MCF 10A (cell line): ENCODE measurements around the gene WDR45. TPM values are rescaled to one million over a fixed set of nuclear protein-coding genes. Genes with fewer than 3 reads are reported as not detected.
A peak's percentile ranks its signal among the peaks of the same experiment; 100 is the strongest.

Source experiments
- BruUV-seq: library from RNA; stranded (reverse); fragments of 400-500 nt; replicated peaks from 2 replicates; lab custom pipeline; 2021; lab: Mats Ljungman, UMichigan
- CTCF ChIA-PET: fragments of 300-600 bp; sonication (Branson Sonifier 250); formaldehyde crosslinking; extraction: SDS; loops from one replicate; lab custom pipeline; 2021; ENCODE audit warnings: antibody characterized with exemption, inconsistent platforms; lab: Yijun Ruan, JAX
- POLR2A ChIA-PET: fragments of 300-600, 350-650 bp; sonication (Branson Sonifier 250); formaldehyde crosslinking; extraction: SDS; loops from one replicate; lab custom pipeline; 2020; ENCODE audit warnings: antibody characterized with exemption, inconsistent platforms; lab: Yijun Ruan, JAX
- DNase-seq: peaks from one replicate; pipeline ENCODE4 v3.0.0-alpha.2; 2018; ENCODE audit not compliant: unreplicated experiment
- H3K27ac Mint-ChIP-seq: one replicate; pipeline ENCODE4 v1.8.0; 2022; ENCODE audit warnings: mild to moderate bottlenecking, low read depth, mixed read lengths; ENCODE audit not compliant: unreplicated experiment
- H3K27me3 Mint-ChIP-seq: one replicate; pipeline ENCODE4 v1.8.0; 2022; ENCODE audit warnings: mixed read lengths; ENCODE audit not compliant: insufficient read depth, unreplicated experiment
- H3K36me3 Mint-ChIP-seq: one replicate; pipeline ENCODE4 v1.8.0; 2022; ENCODE audit warnings: mild to moderate bottlenecking, moderate library complexity, mixed read lengths; ENCODE audit not compliant: insufficient read depth, unreplicated experiment
- H3K4me1 Mint-ChIP-seq: one replicate; pipeline ENCODE4 v1.8.0; 2022; ENCODE audit warnings: mixed read lengths; ENCODE audit not compliant: insufficient read depth, unreplicated experiment
- H3K4me3 Mint-ChIP-seq: one replicate; pipeline ENCODE4 v1.8.0; 2022; ENCODE audit warnings: mild to moderate bottlenecking, moderate library complexity, mixed read lengths; ENCODE audit not compliant: unreplicated experiment
- H3K9me3 Mint-ChIP-seq: one replicate; pipeline ENCODE4 v1.8.0; 2022; ENCODE audit warnings: mixed read lengths; ENCODE audit not compliant: unreplicated experiment
- intact Hi-C: fragments of 100-400 bp; cut with micrococcal nuclease; formaldehyde crosslinking; loops from 2 replicates; pipeline ENCODE4 v1.14.1; 2022
- total RNA-seq: library from RNA; stranded (reverse); gene quantifications from 2 replicates; pipeline ENCODE4 v1.2.3, GENCODE V29; 2022
- TF ChIP-seq, protein P1 (sequence below): fragments of 200-600 bp; IDR thresholded peaks from one replicate; pipeline ENCODE4 v1.8.0; 2022; ENCODE audit warnings: antibody characterized with exemption, mild to moderate bottlenecking; ENCODE audit not compliant: unreplicated experiment

WDR45 gene
- total RNA-seq, 1 experiment from 2014 or later, result 93.0 TPM

DNA sequence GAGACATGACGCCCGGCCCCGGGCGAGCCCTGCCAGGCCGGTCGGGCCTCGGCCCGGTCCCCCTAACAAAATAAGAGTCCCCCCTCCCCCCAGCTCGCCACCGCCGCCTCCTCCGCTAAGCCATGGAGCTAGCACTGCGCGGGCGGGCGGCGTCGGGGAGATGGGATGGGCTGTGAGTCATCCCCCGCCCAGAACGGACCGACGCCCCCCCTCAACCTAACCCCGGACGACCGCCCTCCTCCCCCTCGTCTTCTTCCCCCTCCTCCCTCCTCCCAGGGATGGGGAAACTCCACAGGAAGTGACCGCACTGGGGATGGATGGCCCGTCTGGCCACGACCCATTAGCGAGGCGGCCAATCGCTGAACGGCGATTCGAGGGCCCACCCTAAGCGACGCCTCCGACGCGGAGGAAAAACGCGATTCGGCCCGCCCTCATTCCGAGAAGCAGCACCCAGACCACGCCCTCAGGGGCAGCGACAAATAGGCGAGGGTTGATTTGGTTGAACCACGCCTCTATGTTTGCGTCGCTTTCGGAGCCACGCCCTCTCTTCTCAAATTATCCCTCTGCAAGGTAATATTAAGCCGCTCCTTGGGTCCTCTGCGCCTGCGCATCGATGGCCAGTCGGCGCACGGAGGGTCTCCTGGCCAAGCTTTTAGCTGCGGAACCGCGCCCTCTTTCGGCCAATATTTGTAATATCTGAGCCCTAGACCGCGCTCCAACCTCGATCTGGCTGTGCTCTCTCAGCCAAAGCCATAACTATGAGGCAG, 36.3 kb downstream of the WDR45 start, which contains the start of gene TFE3:
TSS of gene TFE3 (minus strand) at position 138 of the 767 bp plus-strand sequence. CDS start at position 7, 131 bp downstream.
- Mint-ChIP-seq H3K9me3 (no peaks in the 10 kb centered on the region), H3K4me3 (peak within 1 kb of the TSS; percentile 79), H3K27me3 (no peaks in the 10 kb centered on the region), H3K4me1 (peaks cover 8% of the 10 kb centered on the region), H3K27ac (peak within 1 kb of the TSS; percentile 91), H3K36me3 (peaks cover 25% of the 10 kb centered on the region)
- ChIA-PET CTCF (interaction anchor here (0.6 to 3.4 kb wide), 7 partner anchors 13 to 124 kb away, joined by 3 to 15 read pairs (median 4); partner anchors contain the start of gene OTUD5), POLR2A (interaction anchor here (1.0 to 4.1 kb wide), 9 partner anchors 13 to 123 kb away, joined by 3 to 57 read pairs (median 14); partner anchors contain the start of genes CCDC120, GRIPAP1, OTUD5 and WDR45)
- TF ChIP-seq, protein P1, sequence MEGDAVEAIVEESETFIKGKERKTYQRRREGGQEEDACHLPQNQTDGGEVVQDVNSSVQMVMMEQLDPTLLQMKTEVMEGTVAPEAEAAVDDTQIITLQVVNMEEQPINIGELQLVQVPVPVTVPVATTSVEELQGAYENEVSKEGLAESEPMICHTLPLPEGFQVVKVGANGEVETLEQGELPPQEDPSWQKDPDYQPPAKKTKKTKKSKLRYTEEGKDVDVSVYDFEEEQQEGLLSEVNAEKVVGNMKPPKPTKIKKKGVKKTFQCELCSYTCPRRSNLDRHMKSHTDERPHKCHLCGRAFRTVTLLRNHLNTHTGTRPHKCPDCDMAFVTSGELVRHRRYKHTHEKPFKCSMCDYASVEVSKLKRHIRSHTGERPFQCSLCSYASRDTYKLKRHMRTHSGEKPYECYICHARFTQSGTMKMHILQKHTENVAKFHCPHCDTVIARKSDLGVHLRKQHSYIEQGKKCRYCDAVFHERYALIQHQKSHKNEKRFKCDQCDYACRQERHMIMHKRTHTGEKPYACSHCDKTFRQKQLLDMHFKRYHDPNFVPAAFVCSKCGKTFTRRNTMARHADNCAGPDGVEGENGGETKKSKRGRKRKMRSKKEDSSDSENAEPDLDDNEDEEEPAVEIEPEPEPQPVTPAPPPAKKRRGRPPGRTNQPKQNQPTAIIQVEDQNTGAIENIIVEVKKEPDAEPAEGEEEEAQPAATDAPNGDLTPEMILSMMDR, result peak; percentile 37
- BruUV-seq, result no TSS peak
- DNase-seq, result peak; percentile 98
- intact Hi-C loops, result loop anchor here (1.0 to 5.0 kb wide), 4 partner anchors 41 to 283 kb away; partner anchors contain the start of genes GLOD5, GRIPAP1, KCND1 and PIM2

DNA sequence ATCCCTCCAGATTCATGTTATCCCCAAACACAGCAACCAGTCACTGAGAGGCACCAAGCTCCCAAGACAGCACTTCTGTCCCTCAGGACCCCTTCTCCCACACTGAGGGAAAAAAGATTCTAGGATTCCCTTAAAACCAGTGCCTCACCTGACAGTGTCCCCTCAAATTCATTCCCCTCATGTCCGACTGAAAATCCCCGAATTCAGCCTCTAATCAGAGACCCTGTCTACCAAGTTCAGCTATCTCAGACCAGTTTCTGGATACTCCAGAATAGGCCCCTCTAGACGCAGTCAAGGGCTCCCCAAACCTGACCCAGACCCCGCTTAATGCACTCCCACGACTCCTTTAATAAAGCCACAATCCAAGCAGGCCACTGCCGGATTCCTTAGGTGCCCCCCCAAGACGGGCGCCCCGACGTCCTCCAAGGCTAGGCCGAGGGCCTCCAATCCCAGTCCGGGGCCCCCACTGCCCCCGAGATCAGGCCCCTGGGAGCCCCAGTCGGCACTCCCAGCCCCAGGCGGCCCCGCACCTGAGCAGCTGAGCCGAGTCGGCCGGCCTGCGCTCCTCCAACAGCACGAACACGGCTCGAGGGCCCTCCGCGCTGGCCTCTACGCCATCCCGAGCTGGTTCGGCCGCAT, 37.0 kb downstream of the WDR45 start:
- POLR2A ChIA-PET, result interaction anchor here (0.7 to 4.1 kb wide), 14 partner anchors 14 to 306 kb away, joined by 3 to 57 read pairs (median 4); partner anchors contain the start of genes CCDC120, GRIPAP1, HDAC6 and OTUD5
- Mint-ChIP-seq H3K4me1 (peaks cover 12% of the 10 kb centered on the region), H3K9me3 (no peaks in the 10 kb centered on the region), H3K4me3 (peak overlapping the region; percentile 79), H3K27me3 (no peaks in the 10 kb centered on the region), H3K27ac (peak overlapping the region; percentile 91), H3K36me3 (peaks cover 31% of the 10 kb centered on the region)
- TF ChIP-seq, protein P1, result no peak
- CTCF ChIA-PET, result interaction anchor here (0.6 to 3.4 kb wide), 4 partner anchors 57 to 123 kb away, joined by 3 to 15 read pairs (median 5); partner anchors contain the start of gene OTUD5
- TSS peak; percentile 80 for BruUV-seq
- intact Hi-C loops, result loop anchor here (1.0 to 5.0 kb wide), 4 partner anchors 40 to 282 kb away; partner anchors contain the start of genes GLOD5, GRIPAP1, KCND1 and PIM2
- DNase-seq, result no peak

DNA sequence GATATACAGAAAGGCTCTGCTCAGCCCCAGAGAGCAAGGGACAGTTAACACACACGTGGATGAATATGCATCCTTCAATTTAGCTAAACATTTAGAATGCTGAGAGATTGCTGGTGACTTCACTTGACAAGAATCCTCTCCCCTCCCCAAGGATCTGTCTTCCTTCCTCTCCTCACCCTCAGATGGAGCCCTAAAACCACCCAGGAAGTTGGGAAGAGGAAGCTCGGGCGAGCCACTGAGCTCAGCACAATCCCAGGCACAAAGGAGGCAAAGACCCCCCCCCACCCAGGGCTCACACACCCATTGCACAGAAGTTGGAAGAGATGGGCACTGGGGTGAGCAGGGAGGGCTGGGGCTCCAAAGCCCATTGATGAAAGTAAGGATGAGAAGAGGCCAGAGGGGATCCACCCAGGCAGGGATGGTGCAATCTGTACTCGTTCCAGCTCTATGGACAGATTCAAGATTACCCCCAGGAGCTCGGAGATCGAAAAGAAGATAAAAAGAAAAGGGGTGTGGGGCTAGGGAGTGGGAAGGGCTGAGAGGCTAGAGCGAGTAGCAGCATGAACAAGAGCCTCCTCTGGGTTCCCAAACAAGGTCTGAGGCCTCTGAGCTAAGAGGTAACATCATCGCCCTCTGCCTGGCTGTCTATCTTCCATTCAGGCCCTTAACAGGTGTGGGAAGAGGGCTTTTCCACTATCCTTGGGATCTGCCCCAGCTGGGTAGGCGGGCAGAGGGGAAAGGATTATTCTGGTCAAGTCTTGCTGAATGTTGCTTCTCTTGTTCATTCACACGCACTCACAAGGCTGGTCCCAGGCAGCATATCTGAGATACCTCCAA, 37.7 kb downstream of the WDR45 start:
- H3K4me1 Mint-ChIP-seq, result peaks cover 13% of the 10 kb centered on the region
- ChIA-PET CTCF (interaction anchor here (0.6 to 3.4 kb wide), 8 partner anchors 37 to 411 kb away, joined by 3 to 15 read pairs (median 3); partner anchors contain the start of genes CCDC22 and OTUD5), POLR2A (interaction anchor here (0.7 to 4.1 kb wide), 14 partner anchors 13 to 305 kb away, joined by 3 to 57 read pairs (median 4); partner anchors contain the start of genes CCDC120, GPKOW, GRIPAP1 and HDAC6)
- no peaks in the 10 kb centered on the region for H3K27me3 Mint-ChIP-seq
- intact Hi-C loops, result loop anchor here (1.0 to 5.0 kb wide), 4 partner anchors 70 to 281 kb away; partner anchors contain the start of genes GLOD5, KCND1 and PIM2
- H3K9me3 Mint-ChIP-seq, result no peaks in the 10 kb centered on the region
- H3K27ac Mint-ChIP-seq, result peak overlapping the region; percentile 91
- H3K36me3 Mint-ChIP-seq, result peaks cover 39% of the 10 kb centered on the region
- H3K4me3 Mint-ChIP-seq, result peak overlapping the region; percentile 79
- TSS peak; percentile 51 for BruUV-seq
- peak; percentile 52 for DNase-seq
- TF ChIP-seq, protein P1, result no peak
